ENCODE measurements around the gene MACROH2A2. TPM values are rescaled to one million over a fixed set of nuclear protein-coding genes. Genes with fewer than 3 reads are reported as not detected.

The MACROH2A2 gene
- total and polyA plus RNA-seq, 2 of the 13 experiments (the other 11 are each of a cell fraction or from before 2014, with no cell fraction given): 9.8 to 43.1 TPM

DNA sequence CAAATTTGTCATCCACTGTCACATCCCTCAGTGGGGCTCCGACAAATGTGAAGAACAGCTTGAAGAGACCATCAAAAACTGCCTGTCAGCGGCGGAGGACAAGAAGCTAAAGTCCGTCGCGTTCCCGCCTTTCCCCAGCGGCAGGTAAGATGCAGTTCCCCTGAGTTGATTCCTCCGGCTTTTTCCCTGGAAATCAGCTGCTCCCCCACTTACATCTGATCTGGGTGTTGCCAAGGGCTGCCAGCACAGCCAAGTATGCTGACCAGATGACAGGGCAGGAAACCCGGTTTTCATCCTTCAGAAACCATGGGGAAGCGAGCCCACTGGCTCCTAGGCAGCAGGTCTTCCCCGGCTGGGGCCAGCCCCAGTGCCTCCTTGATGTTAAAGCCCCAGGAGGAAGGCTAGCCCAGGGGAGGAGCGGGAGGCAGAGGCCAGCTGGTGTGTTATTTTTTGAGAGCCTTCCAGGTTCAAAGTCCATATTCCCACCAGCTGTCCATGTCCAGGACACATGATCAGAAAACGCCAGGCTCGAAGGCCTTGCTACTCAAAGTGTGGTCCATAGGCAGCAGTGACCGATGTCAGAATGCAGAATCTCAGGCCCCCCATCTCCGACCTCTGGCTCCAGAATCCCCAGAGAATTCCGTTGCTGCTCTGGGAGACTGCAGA is 56.6 kb downstream of the MACROH2A2 start (continued):
- TF ChIP-seq ZC3H13 (CRISPR knock-in tag; IDR thresholded peaks at IDR 0.05) (no peak; the same call in 1 of the 2 replicates), HOXA5 (CRISPR knock-in tag; IDR thresholded peaks at IDR 0.05) (peak; percentile 72), SMAD3 (CRISPR knock-in tag; IDR thresholded peaks at IDR 0.05) (peak; percentile 69; the same call in 1 of the 2 replicates), ZNF263 (CRISPR knock-in tag; IDR thresholded peaks at IDR 0.05) (peak; percentile 90), ZFX (CRISPR knock-in tag; IDR thresholded peaks at IDR 0.05; ENCODE audit: low read depth) (peak; percentile 37), SP4 (CRISPR knock-in tag; IDR thresholded peaks at IDR 0.05) (0 out of 2 replicates have a peak, but pooled peaks have one; percentile 26), EP300 (IDR thresholded peaks at IDR 0.05; ENCODE audit: low read depth in 2 of 2, low read length in 2 of 2) (peak in 1 of 2 experiments; percentile 81; a peak in 2 of 4 replicates), EP300 (CRISPR knock-in tag; IDR thresholded peaks at IDR 0.05; ENCODE audit: borderline replicate concordance) (peak; percentile 46; the same call in 1 of the 2 replicates), ZNF235 (CRISPR knock-in tag; IDR thresholded peaks at IDR 0.05; ENCODE audit: borderline replicate concordance) (no peak), ZFY (CRISPR knock-in tag; IDR thresholded peaks at IDR 0.05) (peak; percentile 64), ESRRA (CRISPR knock-in tag; IDR thresholded peaks at IDR 0.05; ENCODE audit: low read depth) (0 out of 2 replicates have a peak, but pooled peaks have one; percentile 13), ZNF33A (CRISPR knock-in tag; IDR thresholded peaks at IDR 0.05; ENCODE audit: borderline replicate concordance) (0 out of 2 replicates have a peak, but pooled peaks have one; percentile 28), GTF2F1 (IDR thresholded peaks at IDR 0.05; ENCODE audit: low read length) (no peak), CHD2 (IDR thresholded peaks at IDR 0.05; ENCODE audit: low read depth, low read length) (no peak), JDP2 (CRISPR knock-in tag; IDR thresholded peaks at IDR 0.05; ENCODE audit: borderline replicate concordance) (no peak), SAP130 (CRISPR knock-in tag; IDR thresholded peaks at IDR 0.05; ENCODE audit: low read depth) (peak; percentile 82)
- TF ChIP-seq, protein P1, sequence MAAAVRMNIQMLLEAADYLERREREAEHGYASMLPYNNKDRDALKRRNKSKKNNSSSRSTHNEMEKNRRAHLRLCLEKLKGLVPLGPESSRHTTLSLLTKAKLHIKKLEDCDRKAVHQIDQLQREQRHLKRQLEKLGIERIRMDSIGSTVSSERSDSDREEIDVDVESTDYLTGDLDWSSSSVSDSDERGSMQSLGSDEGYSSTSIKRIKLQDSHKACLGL (CRISPR knock-in tag; IDR thresholded peaks at IDR 0.05): peak; percentile 29; the same call in 1 of the 2 replicates
- TF ChIP-seq, protein P2, sequence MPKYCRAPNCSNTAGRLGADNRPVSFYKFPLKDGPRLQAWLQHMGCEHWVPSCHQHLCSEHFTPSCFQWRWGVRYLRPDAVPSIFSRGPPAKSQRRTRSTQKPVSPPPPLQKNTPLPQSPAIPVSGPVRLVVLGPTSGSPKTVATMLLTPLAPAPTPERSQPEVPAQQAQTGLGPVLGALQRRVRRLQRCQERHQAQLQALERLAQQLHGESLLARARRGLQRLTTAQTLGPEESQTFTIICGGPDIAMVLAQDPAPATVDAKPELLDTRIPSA (CRISPR knock-in tag; IDR thresholded peaks at IDR 0.05; ENCODE audit: borderline replicate concordance): no peak
- TF ChIP-seq, protein P3, sequence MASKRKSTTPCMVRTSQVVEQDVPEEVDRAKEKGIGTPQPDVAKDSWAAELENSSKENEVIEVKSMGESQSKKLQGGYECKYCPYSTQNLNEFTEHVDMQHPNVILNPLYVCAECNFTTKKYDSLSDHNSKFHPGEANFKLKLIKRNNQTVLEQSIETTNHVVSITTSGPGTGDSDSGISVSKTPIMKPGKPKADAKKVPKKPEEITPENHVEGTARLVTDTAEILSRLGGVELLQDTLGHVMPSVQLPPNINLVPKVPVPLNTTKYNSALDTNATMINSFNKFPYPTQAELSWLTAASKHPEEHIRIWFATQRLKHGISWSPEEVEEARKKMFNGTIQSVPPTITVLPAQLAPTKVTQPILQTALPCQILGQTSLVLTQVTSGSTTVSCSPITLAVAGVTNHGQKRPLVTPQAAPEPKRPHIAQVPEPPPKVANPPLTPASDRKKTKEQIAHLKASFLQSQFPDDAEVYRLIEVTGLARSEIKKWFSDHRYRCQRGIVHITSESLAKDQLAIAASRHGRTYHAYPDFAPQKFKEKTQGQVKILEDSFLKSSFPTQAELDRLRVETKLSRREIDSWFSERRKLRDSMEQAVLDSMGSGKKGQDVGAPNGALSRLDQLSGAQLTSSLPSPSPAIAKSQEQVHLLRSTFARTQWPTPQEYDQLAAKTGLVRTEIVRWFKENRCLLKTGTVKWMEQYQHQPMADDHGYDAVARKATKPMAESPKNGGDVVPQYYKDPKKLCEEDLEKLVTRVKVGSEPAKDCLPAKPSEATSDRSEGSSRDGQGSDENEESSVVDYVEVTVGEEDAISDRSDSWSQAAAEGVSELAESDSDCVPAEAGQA (IDR thresholded peaks at IDR 0.05; ENCODE audit: low read depth): no peak
- TF ChIP-seq, protein P3 (CRISPR knock-in tag; IDR thresholded peaks at IDR 0.05; ENCODE audit: borderline replicate concordance): peak; percentile 60; the same call in 1 of the 2 replicates
- TF ChIP-seq, protein P4, sequence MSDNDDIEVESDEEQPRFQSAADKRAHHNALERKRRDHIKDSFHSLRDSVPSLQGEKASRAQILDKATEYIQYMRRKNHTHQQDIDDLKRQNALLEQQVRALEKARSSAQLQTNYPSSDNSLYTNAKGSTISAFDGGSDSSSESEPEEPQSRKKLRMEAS (IDR thresholded peaks at IDR 0.05): peak; percentile 83
- TF ChIP-seq, protein P5, sequence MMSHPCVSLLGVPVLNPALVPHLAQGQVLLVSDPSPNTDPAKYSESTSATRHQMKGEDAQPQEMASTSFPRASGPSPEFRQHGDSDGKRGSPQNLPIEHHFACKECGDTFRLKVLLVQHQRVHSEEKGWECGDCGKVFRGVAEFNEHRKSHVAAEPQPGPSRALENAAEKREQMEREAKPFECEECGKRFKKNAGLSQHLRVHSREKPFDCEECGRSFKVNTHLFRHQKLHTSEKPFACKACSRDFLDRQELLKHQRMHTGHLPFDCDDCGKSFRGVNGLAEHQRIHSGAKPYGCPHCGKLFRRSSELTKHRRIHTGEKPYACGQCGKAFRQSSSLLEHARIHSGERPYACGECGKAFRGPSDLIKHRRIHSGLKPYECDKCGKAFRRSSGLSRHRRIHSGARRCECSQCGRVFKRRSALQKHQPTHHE (CRISPR knock-in tag; IDR thresholded peaks at IDR 0.05; ENCODE audit: borderline replicate concordance): 0 out of 2 replicates have a peak, but pooled peaks have one; percentile 68
